Measurements from ENCODE around the gene FBLL1. TPM values are rescaled to one million over a fixed set of nuclear protein-coding genes. Genes with fewer than 3 reads are reported as not detected.

The FBLL1 gene
- total and polyA plus RNA-seq, 9 of the 15 experiments (the other 6 are each of a cell fraction or from before 2014, with no cell fraction given): not detected

DNA sequence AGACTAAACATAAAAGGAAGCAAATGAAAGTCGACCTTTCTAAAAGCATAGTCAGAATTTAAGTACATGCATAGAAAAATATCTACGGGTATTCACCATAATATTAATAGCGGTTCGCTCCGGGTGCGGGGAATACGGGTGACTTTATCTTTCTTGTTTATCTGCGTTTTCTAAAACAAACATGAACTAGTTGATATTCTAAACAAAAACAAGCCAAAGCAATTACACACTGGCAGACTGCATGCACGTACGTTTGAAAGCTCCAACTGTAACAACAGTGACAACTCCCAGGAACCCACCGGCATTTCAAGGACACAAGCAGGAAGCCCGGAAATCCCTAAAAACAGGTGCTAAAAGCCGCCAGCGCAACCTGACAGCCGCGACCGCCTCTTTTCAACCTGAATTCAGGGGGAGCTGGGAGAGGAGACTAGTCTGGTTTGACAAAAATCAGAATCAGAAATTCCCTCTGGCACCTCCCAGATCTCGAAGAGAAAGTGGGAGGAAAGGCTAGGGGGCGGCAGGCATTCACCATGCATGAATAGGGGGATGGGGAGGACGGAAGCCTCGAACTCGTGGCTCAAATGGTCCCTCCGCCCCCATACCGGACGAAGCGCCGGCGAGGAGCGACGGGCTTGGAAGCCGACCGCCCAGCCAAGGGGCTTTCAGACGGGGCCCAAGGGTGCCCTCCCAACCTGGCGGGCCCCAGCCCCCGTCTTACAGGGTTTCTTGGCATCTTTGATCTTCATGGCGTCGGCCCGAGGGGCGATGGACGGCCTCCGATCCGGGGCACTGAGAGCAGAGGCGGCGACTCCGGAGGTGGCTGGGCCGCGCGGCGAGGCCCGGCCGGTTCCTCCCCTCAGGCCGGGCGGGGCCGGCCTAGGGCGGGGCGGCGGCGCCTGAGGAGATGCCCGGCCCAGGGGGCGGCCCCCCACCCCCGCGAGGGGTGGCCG is 49.7 kb downstream of the FBLL1 start, which contains the start of gene PANK3 (continued):
- TF ChIP-seq GATAD2A (IDR thresholded peaks at IDR 0.05) (0 out of 2 replicates have a peak, but pooled peaks have one; percentile 58), NFATC3 (IDR thresholded peaks at IDR 0.05) (no peak), KHSRP (IDR thresholded peaks at IDR 0.05) (no peak), ZNF274 (IDR thresholded peaks at IDR 0.05; ENCODE audit: borderline replicate concordance, low read depth, low read length) (no peak), HMGXB4 (CRISPR knock-in tag; IDR thresholded peaks at IDR 0.05) (no peak), ELF2 (CRISPR knock-in tag; IDR thresholded peaks at IDR 0.05) (no peak), CBX2 (IDR thresholded peaks at IDR 0.05; ENCODE audit: insufficient read depth, low read length, poor library complexity, severe bottlenecking) (no peak), RCOR1 (IDR thresholded peaks at IDR 0.05; ENCODE audit: borderline replicate concordance in 1 of 2, low read depth in 2 of 2, low read length in 2 of 2) (no peak), ZNF696 (CRISPR knock-in tag; conservative IDR thresholded peaks at IDR 0.05) (no peak), ZFP36 (IDR thresholded peaks at IDR 0.05; ENCODE audit: low read depth, low read length, partially characterized antibody) (no peak), ATF1 (CRISPR knock-in tag; IDR thresholded peaks at IDR 0.05) (no peak), ATF1 (tag; IDR thresholded peaks at IDR 0.05) (0 out of 2 replicates have a peak, but pooled peaks have one; percentile 45), ZNF766 (CRISPR knock-in tag; conservative IDR thresholded peaks at IDR 0.05) (peak; percentile 25; the same call in 1 of the 2 replicates), TEAD4 (IDR thresholded peaks at IDR 0.05; ENCODE audit: low read length) (peak; percentile 43; the same call in 1 of the 2 replicates), TEAD4 (CRISPR knock-in tag; IDR thresholded peaks at IDR 0.05; ENCODE audit: borderline replicate concordance) (no peak), L3MBTL2 (IDR thresholded peaks at IDR 0.05) (peak; percentile 89), MCM7 (IDR thresholded peaks at IDR 0.05) (no peak), RAD21 (CRISPR knock-in tag; conservative IDR thresholded peaks at IDR 0.05 in 1 of 2, IDR thresholded peaks at IDR 0.05 in 1 of 2) (no peak), HDAC1 (IDR thresholded peaks at IDR 0.05) (peak in 1 of 2 experiments; percentile 73; a peak in 1 of 4 replicates), ILK (tag; IDR thresholded peaks at IDR 0.05; ENCODE audit: borderline replicate concordance, low read depth) (no peak), GTF2E2 (tag; IDR thresholded peaks at IDR 0.05) (0 out of 2 replicates have a peak, but pooled peaks have one; percentile 31), RBM25 (IDR thresholded peaks at IDR 0.05; ENCODE audit: low read depth, low read length, severe bottlenecking) (no peak), ZNF232 (CRISPR knock-in tag; IDR thresholded peaks at IDR 0.05) (no peak), SP2 (IDR thresholded peaks at IDR 0.05; ENCODE audit: extremely low read depth, low read depth, low read length, poor library complexity, severe bottlenecking) (no peak), ZNF511 (CRISPR knock-in tag; IDR thresholded peaks at IDR 0.05) (no peak), FOXA1 (IDR thresholded peaks at IDR 0.05; ENCODE audit: borderline replicate concordance) (no peak)

Data from K562 (cell line).